GM12874 (cell line): ENCODE measurements around the gene OPA3.

ENCODE experiments used
- TF ChIP-seq, protein P1 (sequence below): IDR thresholded peaks from 2 replicates; pipeline ENCODE4 v1.5.1; 2011; ENCODE audit warnings: low read depth, mild to moderate bottlenecking, control low read depth, low read length, moderate library complexity; ENCODE audit not compliant: insufficient read depth

The OPA3 gene

DNA sequence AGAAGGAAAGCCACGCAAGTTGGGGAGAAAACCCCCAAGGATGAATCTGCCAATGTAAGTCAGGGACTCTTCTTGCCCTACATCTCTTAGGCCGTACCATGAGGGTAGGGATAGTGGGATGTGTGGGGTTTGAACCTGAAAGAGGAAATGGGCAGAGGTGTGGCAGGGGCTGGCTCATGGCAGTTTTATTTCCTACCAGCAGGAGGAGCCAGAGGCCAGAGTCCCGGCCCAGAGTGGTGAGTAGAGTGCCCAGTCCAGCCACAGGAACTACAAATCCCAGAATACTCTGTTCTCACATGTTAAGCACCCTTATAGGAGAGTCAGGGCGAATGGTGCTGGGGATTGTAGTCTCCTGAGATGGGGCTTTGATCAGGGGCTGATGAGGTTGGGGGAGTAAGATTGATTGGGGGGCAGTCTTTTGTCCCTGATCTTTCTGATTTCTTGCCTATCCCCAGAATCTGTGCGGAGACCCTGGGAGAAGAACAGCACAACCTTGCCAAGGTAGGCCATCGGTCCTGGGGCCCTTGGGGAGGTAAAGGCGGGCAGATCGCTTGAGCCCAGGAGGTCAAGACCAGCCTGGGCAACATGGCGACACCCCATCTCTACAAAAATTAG, 60.9 kb downstream of the OPA3 start:
- TF ChIP-seq, protein P1, sequence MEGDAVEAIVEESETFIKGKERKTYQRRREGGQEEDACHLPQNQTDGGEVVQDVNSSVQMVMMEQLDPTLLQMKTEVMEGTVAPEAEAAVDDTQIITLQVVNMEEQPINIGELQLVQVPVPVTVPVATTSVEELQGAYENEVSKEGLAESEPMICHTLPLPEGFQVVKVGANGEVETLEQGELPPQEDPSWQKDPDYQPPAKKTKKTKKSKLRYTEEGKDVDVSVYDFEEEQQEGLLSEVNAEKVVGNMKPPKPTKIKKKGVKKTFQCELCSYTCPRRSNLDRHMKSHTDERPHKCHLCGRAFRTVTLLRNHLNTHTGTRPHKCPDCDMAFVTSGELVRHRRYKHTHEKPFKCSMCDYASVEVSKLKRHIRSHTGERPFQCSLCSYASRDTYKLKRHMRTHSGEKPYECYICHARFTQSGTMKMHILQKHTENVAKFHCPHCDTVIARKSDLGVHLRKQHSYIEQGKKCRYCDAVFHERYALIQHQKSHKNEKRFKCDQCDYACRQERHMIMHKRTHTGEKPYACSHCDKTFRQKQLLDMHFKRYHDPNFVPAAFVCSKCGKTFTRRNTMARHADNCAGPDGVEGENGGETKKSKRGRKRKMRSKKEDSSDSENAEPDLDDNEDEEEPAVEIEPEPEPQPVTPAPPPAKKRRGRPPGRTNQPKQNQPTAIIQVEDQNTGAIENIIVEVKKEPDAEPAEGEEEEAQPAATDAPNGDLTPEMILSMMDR: peak; percentile 89

DNA sequence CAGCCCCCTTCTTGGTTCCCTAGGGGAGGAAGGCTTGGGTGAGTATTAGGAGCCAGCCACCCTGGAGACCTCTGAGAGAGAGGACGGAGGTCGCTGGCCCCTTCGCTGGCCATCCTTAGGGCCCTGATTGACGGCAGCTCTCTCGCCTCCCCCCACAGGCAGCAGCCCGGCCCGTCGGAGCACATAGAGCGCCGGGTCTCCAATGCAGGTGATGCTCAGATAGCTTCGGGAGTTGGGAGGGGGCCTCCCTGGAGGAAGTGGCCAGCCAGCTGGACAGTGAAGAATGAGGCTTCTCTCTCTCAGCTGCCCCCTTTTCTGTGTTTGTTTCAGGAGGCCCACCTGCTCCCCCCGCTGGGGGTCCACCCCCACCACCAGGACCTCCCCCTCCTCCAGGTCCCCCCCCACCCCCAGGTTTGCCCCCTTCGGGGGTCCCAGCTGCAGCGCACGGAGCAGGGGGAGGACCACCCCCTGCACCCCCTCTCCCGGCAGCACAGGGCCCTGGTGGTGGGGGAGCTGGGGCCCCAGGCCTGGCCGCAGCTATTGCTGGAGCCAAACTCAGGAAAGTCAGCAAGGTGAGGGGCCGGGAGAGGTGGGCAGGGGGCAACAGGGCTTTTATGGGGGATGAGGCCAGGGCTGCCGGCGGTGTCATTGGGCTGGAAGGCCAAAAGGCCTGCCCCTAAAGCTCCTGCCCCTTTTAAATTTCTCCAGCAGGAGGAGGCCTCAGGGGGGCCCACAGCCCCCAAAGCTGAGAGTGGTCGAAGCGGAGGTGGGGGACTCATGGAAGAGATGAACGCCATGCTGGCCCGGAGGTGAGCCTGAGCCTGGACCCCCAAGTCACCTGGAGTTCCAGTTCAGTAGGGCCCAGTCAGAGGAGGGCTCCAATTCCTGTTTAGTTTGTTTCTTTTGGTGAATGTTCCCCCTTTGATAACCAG, 62.3 kb downstream of the OPA3 start:
- TF ChIP-seq, protein P1: no peak

DNA sequence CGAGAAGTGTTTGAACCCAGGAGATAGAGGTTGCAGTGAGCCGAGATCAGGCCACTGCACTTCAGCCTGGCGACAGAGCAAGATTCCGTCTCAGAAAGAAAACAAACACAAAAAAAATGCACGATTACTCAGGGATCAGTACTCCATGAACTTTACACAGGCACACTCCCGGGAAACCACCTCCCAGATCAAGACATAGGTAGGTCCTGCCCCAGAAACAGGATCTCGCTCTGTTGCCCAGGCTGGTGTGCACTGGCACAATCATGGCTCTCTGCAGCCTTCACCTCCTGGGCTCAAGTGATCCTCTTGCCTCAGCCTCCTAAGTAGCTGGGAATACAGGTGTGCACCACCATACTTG, 66.2 kb downstream of the OPA3 start:
- TF ChIP-seq, protein P1: no peak

DNA sequence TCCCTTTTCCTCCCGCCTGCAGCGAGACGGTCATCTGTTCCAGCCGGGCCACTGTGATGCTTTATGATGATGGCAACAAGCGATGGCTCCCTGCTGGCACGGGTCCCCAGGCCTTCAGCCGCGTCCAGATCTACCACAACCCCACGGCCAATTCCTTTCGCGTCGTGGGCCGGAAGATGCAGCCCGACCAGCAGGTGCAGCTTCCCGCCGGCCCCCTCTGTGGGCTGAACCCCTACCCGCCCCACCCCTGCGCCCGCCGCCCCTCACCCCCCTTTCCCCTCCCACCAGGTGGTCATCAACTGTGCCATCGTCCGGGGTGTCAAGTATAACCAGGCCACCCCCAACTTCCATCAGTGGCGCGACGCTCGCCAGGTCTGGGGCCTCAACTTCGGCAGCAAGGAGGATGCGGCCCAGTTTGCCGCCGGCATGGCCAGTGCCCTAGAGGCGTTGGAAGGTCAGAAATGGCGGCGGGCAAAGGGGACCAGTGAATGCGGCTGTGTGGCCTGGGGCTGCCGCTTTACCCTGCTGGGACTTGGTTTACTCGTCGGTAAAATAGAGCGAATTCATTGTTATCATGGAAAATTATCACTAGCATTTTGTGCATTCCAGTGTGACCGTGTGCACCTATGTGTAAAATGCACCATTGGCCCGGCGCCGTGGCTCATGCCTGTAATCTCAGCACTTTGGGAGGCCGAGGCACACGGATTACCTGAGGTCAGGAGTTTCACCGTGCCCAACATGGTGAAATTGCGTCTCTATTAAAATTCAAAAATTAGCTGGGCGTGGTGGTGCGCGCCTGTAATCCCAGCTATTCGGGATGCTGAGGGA, 66.7 kb downstream of the OPA3 start:
- TF ChIP-seq, protein P1: no peak

DNA sequence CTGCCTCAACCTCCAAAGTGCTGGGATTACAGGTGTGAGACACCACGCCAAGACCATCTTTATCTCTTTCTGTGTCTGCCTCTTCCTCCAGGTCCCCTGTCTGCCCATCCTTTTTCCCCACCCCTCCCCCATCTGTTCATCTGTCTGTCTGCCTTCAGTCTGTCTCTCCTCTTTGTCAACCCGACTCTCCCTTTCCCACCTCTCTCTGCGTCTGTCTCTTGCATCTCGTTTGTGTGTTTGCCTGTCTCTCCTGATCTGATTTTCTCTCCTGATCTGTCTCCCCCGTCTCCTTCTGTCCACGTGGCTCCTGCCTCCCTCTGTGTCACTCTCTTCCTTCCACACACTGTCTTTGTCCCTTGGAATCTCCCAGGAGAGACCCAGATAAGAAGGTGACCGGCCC, 67.4 kb downstream of the OPA3 start:
- TF ChIP-seq, protein P1: no peak

DNA sequence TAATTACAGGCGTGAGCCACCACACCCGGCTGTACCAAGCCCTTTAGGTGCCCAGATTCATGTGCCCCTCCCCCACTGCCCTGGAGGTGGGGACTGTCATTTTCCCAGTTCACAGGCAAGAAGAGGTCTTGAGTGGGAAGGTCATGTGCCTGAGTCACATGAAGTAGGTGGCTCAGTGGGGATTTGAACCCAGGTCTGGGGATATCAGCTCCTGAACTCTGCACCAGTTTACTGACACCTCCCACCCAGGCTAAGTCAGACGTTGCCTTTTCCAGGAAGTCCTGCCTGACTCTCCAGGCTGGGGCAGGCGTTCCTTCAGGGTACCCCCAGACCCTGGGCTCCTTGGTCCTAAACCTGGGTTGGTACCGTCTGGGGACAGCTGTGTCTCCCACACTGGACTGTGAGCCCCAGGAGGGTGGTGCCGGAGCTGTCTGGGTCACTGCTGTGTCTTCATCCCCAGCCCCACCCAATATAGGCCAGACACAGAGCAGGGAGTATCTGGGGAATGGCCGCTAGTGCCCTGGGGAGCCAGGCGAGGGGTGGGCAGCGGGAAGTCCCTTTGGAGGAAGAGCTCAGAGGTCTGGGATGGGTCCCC, 68.7 kb downstream of the OPA3 start:
- TF ChIP-seq, protein P1: no peak
